AG09319 (cell line): Measurements from ENCODE around the gene SERP1.
A peak's percentile ranks its signal among the peaks of the same experiment; 100 is the strongest.

Experiments
- DNase-seq: peaks from one replicate; pipeline ENCODE4 v3.0.0-alpha.2; 2010; ENCODE audit warnings: low read depth; ENCODE audit errors: extremely low read depth
- CTCF ChIP-seq: IDR thresholded peaks from 2 replicates; pipeline ENCODE4 v1.5.1; 2011; ENCODE audit warnings: low read depth, mild to moderate bottlenecking, inconsistent platforms, low read length, moderate library complexity

The SERP1 gene

DNA sequence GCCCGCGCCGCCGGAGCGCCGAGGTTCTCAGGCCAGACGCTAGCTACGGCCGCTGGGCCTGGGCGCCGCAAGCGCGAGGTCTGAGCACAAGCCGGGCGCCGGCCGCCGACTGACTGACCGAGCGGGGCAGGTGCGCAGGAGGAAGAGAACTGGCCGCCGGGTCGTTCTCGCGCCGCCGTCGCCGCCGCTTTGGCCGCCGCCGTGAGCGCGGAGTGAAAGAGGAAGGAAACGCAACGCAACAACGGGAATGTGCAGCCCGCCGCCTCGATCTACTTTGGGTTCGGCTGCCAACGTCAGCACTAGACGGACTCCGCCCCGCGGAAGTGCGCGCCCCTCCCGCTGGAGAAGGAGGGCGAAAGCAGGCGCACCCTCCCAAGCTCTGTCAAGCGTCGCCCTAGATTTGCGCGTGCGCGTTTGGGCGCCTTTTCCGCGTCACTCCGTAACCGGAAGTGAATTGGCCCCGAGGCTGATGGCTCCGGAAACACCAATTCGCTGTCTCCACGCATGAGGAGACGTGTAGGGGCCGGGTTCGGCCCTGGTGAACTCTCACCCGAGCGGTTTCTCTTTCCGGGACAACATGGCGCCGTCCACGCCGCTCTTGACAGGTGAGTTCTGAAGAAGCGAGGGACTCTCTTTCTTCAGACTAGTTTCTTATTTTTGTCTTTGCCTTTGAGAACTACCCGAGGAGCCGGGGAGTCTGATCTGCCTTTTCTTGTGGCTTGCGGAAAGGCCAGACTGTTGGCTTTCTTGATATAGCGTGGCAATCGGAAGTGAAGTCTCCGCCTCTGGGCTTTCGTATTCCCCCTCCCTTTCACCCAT, at the start of gene SERP1, which contains the start of gene EIF2A:
SERP1 (minus strand) TSS at position 271 of the 819 bp plus-strand sequence. CDS start 361 bp downstream, outside the sequence.
EIF2A (plus strand) TSS at position 562 of the 819 bp plus-strand sequence; CDS start at position 578, 16 bp downstream.
- no peak for TF ChIP-seq CTCF
- DNase-seq = peak; percentile 97

DNA sequence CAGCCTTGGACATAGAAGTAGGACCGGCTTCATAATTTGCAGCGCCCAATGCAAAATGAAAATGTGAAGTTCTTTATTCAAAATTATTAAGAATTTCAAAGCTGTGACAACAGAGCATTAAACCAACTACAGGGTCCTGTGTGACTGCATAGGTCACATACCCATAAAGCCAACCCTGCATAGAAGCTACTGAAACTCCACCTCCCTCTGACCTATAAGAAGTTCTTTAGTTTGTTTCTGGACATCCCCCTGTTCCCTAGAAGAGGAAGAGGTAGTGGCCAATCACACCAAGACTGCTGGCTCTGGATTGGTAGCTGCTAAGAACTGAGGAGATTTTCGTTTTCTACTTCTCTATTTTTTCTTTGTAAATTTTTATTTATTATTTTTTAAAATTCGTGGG, 47.9 kb upstream of the SERP1 start:
- no peak for TF ChIP-seq CTCF
- no peak for DNase-seq

- no peak for TF ChIP-seq CTCF
- no peak for DNase-seq
Measured at GRCh38 chr3:150589759-150590158, 43.5 kb upstream of the SERP1 start.

DNA sequence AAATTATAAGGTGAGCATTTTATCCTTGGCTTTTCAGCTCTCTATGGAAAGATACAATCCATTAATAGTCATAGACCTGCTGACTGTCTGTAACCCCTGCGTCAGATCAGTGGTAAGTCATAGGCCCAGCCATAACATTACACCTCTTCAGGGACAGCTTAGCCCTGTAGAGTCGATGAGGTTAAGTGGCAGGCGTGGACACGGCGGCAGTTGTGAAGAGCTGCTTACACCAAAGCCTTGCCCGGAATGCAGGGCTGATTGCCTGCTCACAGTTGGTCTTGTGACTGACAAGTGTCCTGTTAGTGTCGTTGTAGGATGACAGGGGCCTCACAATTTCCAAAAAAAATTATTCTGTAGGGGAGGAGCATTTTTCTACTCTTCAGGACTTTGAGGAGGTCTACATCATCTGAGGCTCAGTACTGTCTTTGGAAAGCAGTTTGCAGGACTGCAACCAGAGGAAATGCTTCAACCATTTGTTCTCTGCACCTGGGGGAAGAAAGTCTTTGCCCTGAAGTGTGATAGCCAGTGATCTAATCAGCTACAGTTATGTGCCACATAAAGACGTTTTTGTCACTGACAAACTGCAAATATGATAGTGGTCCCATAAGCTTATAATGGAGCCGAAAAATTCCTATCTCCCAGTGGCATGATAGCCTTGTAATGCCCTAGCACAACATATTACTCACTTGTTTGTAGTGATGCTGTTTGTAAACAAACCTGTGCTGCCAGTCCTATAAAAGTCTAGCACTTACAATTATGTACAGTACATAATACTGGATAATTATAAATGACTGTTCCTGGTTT, 41.9 kb upstream of the SERP1 start:
- no peak for DNase-seq
- TF ChIP-seq CTCF = no peak

- no peak for DNase-seq
- TF ChIP-seq CTCF = no peak
Measured at GRCh38 chr3:150583028-150583427, 36.7 kb upstream of the SERP1 start.

- no peak for DNase-seq
- no peak for TF ChIP-seq CTCF
Measured at GRCh38 chr3:150582620-150583019, 36.3 kb upstream of the SERP1 start.

DNA sequence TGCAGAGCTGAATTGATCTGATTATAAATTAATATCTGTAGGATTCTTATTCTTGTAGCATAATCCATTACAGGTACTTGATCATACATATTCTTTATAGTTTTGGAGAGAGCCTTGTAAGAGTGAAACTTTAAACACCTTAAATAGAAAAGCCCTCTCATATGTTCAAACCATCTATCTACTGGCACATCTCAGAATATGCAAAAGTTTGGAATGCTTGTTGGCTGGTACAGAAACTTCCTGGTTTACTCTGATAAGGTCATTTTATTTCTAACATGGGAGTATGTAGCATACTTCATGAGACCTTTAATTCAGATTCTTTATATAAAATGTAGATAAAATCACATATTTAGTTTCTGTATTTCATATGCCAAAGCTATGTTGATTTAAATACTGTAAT, 34.9 kb upstream of the SERP1 start:
- TF ChIP-seq CTCF = no peak
- DNase-seq = no peak
